Suppressor macrophage (primary cell): ENCODE data around the gene TSSK6.
"Not testable (repeated sequence)": the region's sequence is repeated elsewhere in the genome, so short reads cannot be mapped to it uniquely, and the experiment has no call there.

Source experiments
- DNase-seq, 4 experiments: peaks; one replicate each; pipeline ENCODE4 v3.0.0-alpha.2; 2020 to 2022

Gene TSSK6

DNA sequence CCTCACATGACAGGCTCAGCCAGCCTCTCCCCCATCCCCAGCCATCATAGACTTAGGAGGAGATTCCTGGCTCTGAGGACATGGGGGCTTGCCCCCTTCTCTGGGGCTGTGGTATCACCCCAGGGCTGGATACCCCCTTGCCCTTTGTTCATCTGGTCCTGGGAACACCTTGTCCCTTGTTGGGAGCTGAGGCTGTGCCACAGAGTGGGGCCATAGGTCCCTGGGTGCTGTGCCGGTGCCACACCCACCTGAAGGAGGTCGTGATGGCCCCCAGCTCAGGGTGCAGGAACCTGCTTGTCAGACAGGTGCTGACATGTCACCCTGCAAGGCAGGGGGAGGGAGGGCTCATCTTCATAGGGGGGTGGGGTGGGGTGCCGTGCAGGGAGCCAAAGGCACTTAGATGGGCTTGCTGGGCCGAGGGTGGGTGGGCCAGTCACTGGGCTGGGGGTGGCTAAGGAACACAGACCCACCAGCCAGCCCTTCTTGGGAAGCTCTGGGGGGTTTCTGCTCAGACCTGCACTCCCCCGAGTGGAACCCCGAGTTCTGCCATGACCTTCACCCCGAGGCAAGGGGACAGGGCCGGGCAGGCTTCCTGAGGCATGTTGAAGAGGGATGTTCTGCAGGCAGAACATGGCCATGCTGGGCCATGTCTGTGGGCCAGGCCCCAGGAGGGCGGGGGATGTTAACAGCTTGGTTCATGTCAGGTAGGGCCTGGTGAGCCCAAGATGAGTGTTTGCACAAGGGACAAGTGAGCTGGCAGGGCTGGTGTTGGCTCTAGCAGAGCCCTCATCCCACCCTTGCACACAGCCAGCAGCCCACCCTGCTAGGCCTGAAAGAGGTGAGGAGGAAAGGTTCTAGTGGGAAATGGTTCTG is 28.0 kb downstream of the TSSK6 start:
- DNase-seq, result no peak

DNA sequence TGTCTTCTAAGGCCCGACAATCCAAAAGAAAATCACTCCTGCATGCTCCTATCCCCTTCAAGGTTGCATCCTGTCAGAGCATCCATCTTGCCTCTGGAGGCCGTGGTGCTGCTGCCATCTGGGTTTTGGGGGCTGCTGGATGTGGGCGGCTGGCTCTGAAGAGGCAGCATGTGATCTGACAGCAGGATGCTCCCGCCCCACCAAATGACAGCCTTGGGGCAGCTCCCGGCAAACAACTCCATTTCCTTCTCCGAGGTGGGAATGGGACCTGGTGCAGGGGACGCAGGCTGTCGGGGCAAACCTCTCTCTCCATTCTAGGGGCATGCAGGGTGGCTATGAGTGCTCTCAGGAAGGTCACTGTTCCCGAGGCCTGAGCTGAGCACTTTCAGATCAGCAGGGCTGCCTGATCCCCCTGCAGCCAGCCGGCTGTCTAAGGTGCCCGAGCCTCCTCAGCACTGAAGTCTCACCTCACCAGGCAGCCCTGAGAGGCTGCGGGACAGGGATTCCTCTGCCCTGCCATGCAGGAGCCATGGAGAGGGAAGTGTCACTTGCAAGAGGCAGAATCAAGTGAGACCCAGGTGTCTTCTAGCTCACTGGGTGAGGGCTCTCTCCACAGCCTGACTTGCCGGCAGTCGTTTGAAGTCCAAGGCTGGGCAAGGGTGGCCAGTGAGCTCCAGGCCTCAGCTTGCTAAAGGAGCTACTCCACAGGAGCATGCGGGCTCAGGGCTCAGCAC is 28.8 kb downstream of the TSSK6 start:
- no peak for DNase-seq

DNA sequence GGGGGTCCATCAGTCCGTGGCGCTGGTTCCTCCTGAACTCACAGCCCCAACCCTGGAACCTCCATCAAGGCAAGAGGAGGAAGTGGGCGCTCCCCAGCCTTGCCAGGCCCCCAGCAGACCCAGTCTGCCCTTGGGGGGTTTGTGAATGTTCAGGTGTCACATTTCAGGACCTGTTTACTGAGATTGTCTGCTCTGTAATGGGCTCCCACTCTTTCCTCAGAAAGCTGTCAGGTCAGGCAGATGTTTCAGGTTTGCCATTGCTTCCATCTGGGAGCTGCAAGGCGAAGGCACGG is 29.4 kb downstream of the TSSK6 start:
- no peak for DNase-seq

DNA sequence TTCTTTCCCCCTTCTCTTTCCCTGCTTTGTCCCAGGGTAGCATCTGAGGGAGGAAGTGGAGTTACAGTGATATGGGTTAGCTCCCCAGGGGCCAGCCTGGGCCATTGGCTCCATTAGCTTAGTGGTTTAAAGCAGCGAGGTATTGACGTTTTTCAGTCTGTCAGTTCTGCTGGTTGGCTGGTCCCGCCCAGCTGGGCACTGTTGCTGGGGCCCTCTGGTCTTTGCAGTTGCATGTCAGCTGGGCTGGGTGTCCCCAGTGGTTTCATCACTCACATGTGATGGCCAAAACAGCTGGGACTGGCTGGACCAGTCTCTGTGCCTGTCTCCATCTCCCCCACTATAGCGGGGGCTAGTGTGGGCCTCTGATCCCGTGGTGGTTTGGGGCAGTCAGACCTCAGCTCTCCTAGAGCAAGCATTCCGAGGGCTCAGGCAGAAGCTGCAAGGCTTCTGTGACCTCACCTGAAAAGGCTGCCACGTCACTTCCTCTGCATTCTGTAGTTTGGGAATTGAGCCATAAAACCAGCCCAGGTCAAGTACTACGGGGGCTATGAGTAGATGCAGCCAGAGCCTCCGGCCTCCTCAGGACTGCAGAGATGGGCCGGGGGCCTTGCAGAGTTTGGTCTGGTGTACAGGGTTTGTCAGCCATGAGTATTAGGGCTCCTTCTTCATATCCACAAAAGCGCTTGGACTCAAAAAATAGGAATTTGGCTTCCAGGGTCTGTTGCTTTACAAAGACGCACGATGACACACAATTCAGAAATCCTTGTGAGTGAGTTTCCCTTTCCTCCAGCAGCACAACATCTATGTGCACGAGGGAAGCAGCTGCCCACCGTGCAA is 30.0 kb downstream of the TSSK6 start:
- DNase-seq, result no peak

DNA sequence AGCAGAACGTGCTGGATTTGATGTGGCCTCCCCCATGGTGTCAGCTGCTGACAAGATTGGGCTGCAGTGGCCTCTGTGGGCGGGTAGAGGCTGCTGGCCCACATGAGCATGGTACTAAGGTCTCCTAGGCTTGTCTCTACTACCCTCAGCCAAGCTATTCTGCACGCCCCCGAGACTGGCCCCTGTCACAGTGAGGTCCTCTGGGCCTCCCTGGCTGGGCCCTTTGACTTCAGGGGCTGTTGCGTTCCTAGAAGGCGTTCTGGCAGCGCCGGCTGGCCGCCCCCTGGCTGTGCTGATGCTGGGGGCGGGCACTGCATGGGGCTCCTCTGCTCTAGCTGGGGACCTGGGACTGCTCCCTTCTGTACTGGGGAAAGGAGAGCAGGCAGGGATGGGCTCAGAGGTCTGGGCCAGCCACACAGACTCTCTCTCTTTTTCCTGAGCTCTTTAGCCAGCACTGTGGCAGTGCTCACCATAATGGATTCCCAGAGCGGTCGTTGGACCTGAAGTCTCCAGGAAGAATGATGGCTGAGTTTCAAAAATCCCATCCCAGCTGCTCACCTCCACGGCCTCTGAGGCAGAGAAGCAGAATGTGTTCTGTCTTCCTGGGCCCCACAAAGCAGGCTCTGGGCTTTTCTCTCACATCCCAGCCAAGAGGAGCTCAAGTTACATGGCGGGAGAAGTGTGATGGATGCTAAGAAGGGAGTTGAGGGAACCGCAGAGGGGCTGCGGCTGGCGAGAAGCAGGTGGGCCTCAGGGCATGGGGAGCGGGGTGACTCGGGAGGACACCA is 32.3 kb downstream of the TSSK6 start:
- peak in 3 of 4 experiments; percentile 44 to 66 (median 49) for DNase-seq

DNA sequence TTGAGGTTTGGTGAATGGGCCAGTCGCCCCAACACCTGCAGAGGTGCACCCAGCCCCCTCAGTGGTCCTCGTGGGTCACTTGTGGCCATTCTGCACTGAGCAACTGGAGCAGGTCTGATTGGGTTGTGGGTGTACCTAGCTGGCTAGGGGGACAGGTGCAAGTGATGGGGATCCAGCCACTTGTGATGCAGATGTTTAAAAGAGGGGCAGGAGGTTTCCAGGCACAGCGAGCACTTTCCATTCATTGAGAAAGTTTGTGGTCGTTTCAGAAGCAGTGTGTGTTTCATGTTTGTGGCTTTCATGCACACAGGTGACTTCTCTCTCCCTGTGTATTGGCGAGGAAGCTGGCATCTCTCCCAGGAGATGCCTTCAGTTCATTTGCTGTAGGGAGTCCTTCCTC is 34.7 kb downstream of the TSSK6 start:
- no peak for DNase-seq

DNA sequence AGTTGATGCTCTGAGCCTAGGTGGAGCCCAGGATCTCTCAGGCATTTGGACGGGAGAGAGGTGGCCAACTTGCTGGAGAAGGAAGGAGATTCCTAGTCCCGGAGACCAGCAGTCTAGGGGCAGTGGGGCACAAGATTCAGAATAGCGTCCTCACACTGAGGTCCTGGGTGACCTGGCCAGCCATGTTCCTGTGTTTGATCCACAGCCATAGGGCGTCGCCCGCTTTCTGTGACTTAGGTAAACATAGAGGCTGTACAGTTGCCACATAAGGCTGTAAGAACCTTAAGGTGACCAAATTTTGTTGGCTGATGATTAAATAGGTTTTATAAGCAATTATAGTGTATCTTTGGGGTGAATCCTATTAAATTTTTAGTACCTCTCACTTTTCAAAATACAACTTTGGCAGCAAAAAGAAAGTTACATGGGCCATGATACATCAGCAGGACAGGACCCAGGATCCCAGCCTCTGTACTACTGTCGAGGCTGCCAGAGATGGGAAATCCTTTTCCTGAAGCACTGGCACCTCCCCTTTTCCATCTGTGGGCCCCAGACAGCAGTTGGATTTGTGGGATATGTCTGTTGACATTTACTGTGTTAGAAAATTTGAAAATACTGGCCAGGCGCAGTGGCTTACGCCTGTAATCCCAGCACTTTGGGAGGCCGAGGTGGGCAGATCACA is 37.5 kb downstream of the TSSK6 start:
- no peak for DNase-seq

DNA sequence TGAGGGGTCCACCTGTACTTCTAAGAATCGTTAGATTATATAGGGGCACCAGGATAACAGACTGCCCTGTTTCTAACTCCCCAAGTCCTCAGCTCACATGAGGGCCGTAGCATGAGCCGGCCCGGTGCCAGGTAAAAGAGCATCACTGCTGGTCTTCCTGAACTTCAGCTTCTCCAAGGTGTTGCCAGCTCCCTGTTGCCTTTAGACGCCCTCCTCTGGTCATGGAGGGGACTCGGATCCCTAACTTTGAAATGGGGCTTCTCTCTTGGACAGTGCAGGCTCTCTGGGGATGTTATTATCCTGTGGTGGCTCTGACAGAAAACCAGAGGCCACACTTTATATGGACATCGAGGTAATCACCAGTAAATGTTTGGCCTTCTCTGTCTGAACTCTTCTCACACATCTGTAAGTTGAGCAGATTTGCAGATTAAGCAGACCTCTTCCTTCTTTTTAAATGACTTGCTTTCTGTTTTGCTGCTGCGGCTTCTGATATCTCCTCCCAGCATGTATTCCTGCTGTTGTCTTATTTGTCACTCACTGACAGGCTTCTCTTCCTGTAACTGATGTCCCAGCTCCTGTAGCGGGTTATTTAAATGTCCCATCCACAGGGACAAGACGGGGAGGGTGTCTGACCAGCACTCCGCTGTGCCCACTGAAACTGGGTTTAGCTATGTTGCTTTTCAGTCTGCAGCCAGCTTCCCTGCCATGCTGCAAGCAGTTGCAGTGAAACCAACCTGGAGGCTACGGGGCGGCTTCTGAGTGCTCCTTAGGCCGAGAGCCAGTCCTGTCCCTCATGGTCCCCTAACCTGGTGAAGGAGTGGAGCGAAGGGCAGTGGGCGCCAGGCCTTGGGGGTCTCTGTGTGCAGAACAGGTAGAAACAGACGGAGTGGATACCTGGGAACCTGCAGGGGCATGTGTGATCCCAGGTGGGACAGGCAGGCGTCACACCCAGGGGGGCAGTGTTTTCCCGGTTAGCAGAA is 39.2 kb downstream of the TSSK6 start:
- DNase-seq, result peak in 3 of 4 experiments; percentile 35 to 43 (median 36)

DNA sequence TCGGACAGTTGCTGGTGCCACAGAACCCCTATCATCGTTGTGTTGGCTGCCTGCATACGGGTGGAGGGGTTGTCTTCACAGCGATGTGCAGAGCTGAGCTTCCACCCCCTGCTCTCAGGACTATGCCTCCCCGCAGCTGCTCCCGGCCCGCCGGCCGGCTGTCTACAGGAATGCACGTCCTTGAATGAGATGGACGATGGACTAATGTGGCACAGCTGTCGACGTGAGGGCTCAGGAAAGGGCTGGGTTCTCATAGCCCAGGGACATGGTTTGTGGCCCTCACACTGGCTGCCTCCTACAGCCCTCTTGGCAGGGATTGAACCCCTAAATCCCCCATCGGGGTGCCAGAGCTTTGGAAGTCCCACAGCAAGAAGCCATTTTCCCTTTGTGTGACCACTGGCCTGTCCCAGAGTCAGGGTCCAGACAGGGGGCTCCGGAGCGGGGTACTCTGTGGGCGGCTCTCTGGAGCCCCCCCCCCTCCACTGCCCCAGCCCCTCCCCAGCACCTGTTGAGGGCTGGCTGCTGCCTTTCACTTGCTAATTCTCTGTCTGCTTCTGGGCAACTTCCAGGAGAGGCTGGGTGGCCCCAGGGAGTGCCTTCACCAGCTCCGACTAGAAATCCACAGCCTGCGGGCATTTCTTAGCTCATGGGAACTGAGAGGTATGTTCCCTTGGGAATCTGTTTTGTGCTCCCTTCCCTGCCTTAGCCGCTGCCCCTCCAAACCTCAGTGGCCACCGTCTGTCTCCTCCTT is 40.2 kb downstream of the TSSK6 start:
- no peak for DNase-seq

DNA sequence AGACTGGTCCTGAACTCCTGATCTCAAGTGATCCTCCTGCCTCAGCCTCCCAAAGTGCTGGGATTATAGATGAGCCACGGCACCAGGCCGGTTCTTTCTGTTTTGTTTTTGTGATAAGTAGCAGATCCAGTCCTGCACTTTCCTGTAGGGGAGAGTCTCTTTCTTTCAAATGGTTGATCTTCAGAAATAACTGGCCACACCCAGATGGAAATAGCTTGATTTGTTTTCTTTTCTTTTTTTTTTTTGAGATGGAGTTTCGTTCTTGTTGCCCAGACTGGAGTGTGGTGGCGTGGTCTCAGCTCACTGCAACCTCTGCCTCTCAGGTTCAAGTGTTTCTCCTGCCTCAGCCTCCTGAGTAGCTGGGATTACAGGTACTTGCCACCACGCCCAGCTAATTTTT is 43.2 kb downstream of the TSSK6 start:
- DNase-seq, result not testable (repeated sequence)

DNA sequence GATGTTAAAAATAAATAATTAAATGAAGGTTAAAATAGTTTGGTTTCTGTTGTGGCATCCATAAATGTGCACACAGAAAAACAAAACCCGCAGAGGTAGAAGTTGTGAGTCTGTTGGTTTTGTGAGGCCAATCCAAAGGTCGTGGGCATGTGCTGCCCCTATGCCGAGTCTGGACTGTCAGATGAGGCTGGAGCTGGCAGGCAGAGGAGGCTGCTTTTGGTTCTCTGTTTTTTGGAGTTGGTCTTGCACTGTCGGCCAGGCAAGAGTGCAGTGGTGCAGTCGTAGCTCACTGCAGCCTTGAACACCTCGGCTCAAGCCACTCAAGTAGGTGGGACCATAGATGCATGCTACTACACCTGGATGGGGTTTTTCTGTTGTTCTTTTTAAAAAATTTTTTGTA is 43.7 kb downstream of the TSSK6 start:
- no peak for DNase-seq

DNA sequence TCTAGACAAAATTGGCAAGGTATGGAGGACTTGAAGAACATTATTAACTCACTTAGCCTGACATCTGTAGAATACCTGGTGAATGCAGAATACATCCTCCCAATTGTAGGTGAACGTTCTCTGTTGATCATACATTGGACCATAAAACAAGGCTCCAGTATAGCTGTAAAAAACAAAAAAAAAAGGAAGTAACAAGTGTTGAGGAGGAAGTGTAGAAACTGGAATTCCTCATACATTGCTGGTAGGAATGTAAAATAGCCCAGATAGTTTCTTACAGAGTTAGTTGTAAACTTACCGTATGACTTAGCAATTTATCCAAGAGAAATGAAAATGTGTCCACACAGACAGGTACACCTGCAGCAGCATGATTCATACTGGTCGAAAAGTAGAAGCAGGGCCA is 44.8 kb downstream of the TSSK6 start:
- DNase-seq, result peak in 2 of 4 experiments; percentile 65 to 67

DNA sequence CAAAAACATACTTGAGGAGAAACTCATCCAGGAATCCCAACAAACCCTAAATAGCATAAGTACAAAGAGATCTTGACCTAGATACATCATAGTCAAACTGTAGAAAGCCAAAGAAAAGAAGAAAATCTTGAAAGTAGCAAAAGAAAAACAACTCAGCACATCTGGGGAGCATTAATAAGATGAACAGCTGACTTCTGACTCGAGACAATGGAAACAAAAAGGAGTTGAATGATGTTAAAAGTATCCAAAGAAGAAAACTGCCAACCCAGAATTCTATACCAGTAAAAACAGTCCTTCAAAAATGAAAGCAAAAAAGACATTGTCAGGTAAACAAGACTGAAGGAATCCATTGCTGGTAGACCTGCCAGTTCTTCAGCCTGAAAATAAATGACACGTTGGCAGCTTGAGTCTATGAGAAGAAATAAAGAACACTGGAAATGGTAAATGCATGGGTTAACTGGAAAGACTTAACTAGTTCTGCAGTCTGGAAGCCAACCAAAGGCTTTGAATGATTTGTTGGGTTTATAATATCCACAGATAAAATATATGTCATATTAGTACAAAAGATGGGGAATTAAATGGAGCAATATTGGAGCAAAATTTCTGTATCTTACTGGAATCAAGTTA is 46.8 kb downstream of the TSSK6 start:
- peak in 1 of 4 experiments; percentile 23 for DNase-seq

DNA sequence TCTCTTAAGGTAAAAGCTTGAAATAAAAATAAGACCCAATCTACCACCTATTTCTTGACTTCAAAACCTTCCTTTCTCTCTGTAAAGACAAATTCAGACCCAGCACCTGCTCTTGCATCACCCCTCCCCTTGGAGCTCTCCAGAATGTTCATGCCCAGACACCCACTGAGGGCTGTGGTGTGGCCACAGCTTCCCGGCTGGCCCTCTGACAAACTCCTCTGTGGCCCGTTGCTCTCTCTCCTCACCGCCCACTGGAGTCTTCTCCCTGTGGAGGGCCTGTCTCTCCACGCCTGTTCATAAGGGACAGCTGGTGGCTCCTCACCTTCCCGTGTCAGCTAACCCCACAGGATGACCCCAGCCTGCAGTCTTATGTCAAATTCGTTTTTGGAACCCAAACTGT is 49.1 kb downstream of the TSSK6 start:
- DNase-seq, result peak in 1 of 4 experiments; percentile 56

DNA sequence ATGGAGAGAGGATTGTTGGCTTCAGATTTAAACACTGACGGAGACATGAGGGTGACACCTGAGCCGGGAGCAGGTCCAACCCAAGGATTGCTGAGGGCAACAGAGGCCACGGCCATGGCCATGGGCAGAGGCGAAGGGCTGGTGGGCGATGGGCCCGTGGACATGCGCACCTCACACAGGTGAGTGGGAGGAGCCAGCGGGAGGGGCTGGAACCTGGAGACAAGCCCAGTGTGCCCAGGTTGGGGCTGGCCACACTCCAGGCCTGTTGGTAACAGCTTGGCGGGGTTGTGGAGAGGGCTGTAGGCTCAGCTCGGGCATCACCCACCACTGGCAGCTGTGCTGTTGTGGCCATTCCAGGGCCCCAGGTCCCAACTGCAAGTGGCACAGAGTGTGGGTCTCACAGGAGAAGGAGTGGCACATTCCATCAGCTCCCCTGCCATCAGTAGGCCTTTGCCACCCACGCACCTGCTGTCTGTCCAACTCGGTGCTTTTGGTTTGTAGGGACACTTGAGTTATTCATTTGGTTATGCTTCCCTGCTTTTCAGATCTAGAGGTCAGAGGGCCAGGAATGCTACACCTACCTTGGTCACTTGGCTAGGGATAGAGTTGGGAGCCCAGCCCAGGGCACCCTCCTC is 49.8 kb downstream of the TSSK6 start:
- DNase-seq, result no peak

DNA sequence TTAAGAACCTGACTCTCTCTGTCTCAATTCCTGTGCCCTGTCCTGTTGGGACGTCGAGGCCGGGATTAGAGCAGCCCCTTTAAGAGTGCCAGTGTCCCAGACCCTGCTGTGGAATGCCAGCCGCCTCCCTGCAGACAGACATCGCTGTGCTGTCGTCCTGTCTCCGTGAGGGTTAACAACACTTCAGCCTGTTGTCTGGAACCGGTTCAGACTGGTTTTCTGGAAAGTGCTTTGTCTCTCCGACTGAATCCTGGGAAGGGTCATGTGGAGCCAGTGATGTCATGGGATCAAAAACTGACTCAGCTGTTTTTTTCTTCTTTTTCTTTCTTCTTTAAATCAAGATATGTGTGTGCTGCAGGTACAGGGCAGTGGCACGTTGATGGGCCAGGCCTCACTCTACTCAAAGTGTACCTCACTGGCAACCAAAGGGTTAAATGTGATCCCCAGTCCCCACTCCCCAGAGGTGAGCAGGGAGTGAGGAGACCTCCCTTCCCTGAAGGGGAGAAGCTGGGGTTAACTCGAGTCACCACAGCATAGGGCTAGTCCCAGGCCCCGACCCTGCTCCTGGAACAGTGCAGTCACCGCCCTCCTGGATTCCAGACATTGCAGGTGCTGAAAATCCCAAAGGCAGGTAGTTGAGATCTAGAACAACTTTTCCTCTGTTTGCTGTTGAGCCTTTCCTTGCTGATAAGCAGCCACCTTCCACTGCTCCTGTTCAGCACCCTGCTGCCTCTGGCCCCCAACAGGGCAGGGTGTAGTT is 50.8 kb downstream of the TSSK6 start:
- DNase-seq, result no peak
